ENCODE measurements around the gene OSER1.
A peak's percentile ranks its signal among the peaks of the same experiment; 100 is the strongest.

Gene OSER1

GRCh38 chr20:44209686-44210405, 725 bp downstream of the OSER1 start:
- Mint-ChIP-seq H3K27ac (peak overlapping the region; percentile 99), H3K9me3 (no peaks in the 10 kb centered on the region), H3K4me1 (peaks cover 54% of the 10 kb centered on the region), H3K36me3 (ENCODE audit: low read depth) (peaks cover 7% of the 10 kb centered on the region), H3K27me3 (ENCODE audit: low read depth, poor library complexity) (no peaks in the 10 kb centered on the region), H3K4me3 (peak overlapping the region; percentile 96)
- DNase-seq, result peak; percentile 65
- no peak for TF ChIP-seq CTCF (IDR thresholded peaks at IDR 0.05)

GRCh38 chr20:44208770-44209169, 1.8 kb downstream of the OSER1 start:
- peaks cover 7% of the 10 kb centered on the region for H3K36me3 Mint-ChIP-seq (ENCODE audit: low read depth)
- H3K4me1 Mint-ChIP-seq, result peaks cover 54% of the 10 kb centered on the region
- no peak for TF ChIP-seq CTCF (IDR thresholded peaks at IDR 0.05)
- H3K27me3 Mint-ChIP-seq (ENCODE audit: low read depth, poor library complexity), result no peaks in the 10 kb centered on the region
- peak overlapping the region; percentile 96 for H3K4me3 Mint-ChIP-seq
- no peak for DNase-seq
- no peaks in the 10 kb centered on the region for H3K9me3 Mint-ChIP-seq
- peak overlapping the region; percentile 99 for H3K27ac Mint-ChIP-seq

- H3K27me3 Mint-ChIP-seq (ENCODE audit: low read depth, poor library complexity), result no peaks in the 10 kb centered on the region
- peak overlapping the region; percentile 96 for H3K4me3 Mint-ChIP-seq
- H3K9me3 Mint-ChIP-seq, result no peaks in the 10 kb centered on the region
- peaks cover 54% of the 10 kb centered on the region for H3K4me1 Mint-ChIP-seq
- no peak for TF ChIP-seq CTCF (IDR thresholded peaks at IDR 0.05)
- H3K36me3 Mint-ChIP-seq (ENCODE audit: low read depth), result peaks cover 7% of the 10 kb centered on the region
- no peak for DNase-seq
- no peak overlapping the region for H3K27ac Mint-ChIP-seq
Measured at GRCh38 chr20:44208165-44208564, 2.4 kb downstream of the OSER1 start.

GRCh38 chr20:44207126-44207723, 3.3 kb downstream of the OSER1 start:
- H3K27ac Mint-ChIP-seq, result no peak overlapping the region
- H3K4me1 Mint-ChIP-seq, result peaks cover 52% of the 10 kb centered on the region
- no peak for DNase-seq
- no peaks in the 10 kb centered on the region for H3K27me3 Mint-ChIP-seq (ENCODE audit: low read depth, poor library complexity)
- no peaks in the 10 kb centered on the region for H3K9me3 Mint-ChIP-seq
- peaks cover 15% of the 10 kb centered on the region for H3K36me3 Mint-ChIP-seq (ENCODE audit: low read depth)
- H3K4me3 Mint-ChIP-seq, result peak overlapping the region; percentile 96
- no peak for TF ChIP-seq CTCF (IDR thresholded peaks at IDR 0.05)

GRCh38 chr20:44206132-44206531, 4.4 kb downstream of the OSER1 start:
- H3K36me3 Mint-ChIP-seq (ENCODE audit: low read depth), result peaks cover 24% of the 10 kb centered on the region
- peaks cover 41% of the 10 kb centered on the region for H3K4me1 Mint-ChIP-seq
- no peaks in the 10 kb centered on the region for H3K9me3 Mint-ChIP-seq
- H3K27me3 Mint-ChIP-seq (ENCODE audit: low read depth, poor library complexity), result no peaks in the 10 kb centered on the region
- no peak overlapping the region for H3K4me3 Mint-ChIP-seq
- no peak for DNase-seq
- TF ChIP-seq CTCF (IDR thresholded peaks at IDR 0.05), result no peak
- H3K27ac Mint-ChIP-seq, result no peak overlapping the region

- TF ChIP-seq CTCF (IDR thresholded peaks at IDR 0.05), result no peak
- Mint-ChIP-seq H3K27me3 (ENCODE audit: low read depth, poor library complexity) (no peaks in the 10 kb centered on the region), H3K4me1 (peaks cover 38% of the 10 kb centered on the region), H3K4me3 (no peak overlapping the region), H3K36me3 (ENCODE audit: low read depth) (peaks cover 36% of the 10 kb centered on the region), H3K9me3 (no peaks in the 10 kb centered on the region), H3K27ac (no peak overlapping the region)
- DNase-seq, result no peak
Measured at GRCh38 chr20:44204832-44205215, 5.7 kb downstream of the OSER1 start.
